ELF-1 (cell line): ENCODE data around the gene DSG3.

Source experiments
- DNase-seq: peaks from one replicate; pipeline ENCODE4 v3.0.0-alpha.2; 2016; ENCODE audit warnings: low read depth, low spot score

DSG3 gene

DNA sequence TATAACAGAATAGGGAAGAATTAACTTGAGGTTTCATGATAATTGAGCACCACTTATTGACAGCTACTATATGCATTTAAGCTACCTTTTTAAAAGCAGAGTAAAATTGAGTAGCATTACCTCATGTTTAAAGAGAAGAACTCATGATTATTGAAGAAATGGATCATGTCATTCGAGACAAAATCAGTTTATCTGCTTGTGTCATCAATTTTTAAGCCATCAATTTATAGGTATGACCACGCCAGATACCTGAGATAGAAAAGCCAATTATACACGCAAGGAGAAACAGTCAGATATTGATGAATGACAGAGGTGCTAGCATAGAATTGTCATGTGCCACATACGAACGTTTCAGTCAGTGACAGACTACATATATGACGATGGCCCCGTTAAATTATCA lies 78.8 kb downstream of the DSG3 start:
- DNase-seq: no peak
